Mesangial cell (primary cell): ENCODE data around the gene OR2B3. TPM values are rescaled to one million over a fixed set of nuclear protein-coding genes. Genes with fewer than 3 reads are reported as not detected.

Source experiments
- total RNA-seq: library from RNA; depleted of rRNA; stranded (reverse); fragments of >200 nt; gene quantifications from 2 replicates; pipeline ENCODE4 v1.2.3, GENCODE V29; 2015

Gene OR2B3, protein sequence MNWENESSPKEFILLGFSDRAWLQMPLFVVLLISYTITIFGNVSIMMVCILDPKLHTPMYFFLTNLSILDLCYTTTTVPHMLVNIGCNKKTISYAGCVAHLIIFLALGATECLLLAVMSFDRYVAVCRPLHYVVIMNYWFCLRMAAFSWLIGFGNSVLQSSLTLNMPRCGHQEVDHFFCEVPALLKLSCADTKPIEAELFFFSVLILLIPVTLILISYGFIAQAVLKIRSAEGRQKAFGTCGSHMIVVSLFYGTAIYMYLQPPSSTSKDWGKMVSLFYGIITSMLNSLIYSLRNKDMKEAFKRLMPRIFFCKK
- total RNA-seq, result not detected in 2 replicates

DNA sequence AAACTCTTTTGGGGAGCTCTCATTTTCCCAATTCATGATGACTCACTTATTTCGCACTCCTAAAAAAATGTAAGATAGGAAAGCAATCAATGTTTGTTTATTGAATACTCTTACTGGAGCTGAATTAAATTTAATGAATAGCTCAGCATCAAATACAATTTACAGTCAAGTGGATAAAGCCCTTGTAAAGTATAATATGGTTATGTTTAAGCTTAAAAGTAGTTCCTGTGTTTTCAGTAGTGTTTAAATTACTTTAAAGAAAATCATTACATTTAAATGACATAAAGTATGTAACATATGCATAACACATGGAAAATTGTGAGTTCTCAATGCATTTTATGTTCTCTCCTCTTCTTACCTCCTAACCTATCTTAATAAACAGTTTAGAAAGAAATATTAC, at the start of gene OR2B3:
OR2B3 (minus strand) TSS at position 101 of the 400 bp plus-strand sequence; CDS start at position 36, 65 bp downstream.

DNA sequence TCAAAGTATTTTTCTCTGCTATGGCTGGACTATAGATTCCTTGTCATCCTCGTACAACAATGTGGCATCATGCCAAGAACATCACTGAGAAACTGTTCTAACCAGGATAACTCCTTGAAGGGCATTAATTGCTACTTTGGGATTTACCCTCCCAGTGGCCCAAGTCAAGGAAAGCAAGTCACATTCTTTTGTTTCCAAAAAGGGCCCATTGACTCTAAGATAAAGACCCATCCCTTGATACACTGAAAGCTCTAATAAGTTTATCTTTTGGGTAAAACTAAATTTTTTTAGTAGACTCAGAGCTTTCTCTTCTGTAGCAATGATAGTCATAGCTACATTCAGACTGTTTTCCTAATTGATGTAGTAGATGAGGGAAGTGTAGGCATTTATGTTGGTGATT, 20.6 kb upstream of the OR2B3 start, which contains the start of gene OR2J3:
OR2J3 (plus strand) TSS at position 301 of the 400 bp plus-strand sequence. CDS start 3,833 bp downstream, outside the sequence.

DNA sequence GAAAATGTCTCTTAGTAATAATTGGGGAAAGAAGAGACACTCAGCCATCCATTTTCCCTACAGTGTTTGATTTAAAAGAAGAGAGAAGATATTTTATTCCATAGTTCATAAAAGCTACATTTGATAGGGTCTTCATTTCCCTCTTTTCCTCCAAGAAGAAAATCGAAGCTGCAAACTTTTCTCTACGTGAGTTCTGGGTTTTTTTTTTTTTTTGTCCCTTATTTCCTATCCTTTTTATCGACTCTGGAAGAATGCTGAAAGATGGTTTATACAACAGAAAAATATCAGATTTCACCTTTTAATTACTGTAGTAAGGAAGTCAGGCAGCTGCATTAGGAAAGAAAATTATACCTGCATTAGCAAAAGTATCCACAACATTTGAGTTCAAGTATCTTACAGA, 12.1 kb upstream of the OR2B3 start, which contains the start of gene OR2J1:
OR2J1 (plus strand) TSS at position 301 of the 400 bp plus-strand sequence. CDS start 1,453 bp downstream, outside the sequence.

DNA sequence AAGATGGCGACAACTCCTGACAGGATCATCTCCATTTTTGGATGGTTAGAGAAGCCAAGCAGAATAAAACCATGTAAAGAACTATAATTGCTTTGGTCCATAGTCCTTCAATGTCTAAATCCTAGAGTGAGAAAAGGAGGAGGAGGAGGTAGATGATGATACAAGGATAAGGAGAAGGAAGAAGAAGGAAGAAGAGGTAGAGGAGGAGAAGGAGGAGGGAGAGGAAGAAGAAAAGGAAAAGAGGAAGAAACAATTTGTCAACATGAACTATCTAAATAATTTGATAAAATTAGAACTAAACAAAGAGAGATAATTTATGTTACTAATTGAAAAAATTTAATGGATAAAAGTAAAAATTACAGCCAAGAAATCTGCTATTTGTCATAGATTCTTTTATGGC, 42.0 kb downstream of the OR2B3 start, which contains the start of gene OR2W1:
OR2W1 (minus strand) TSS at position 101 of the 400 bp plus-strand sequence; CDS start at position 101, 0 bp downstream.

Other genes starting within 250 kb of the OR2B3 start
- gene TRIM27, start 163.3 kb downstream of the OR2B3 start, total RNA-seq, result 51.2 and 55.0 TPM in 2 replicates
- gene ZNF311, start 82.0 kb downstream of the OR2B3 start, total RNA-seq, result 0.49 and 1.0 TPM in 2 replicates
- not detected in 2 replicates for gene OR2W1, start 42.1 kb downstream of the OR2B3 start, total RNA-seq
- gene OR2J1, start 12.2 kb upstream of the OR2B3 start, total RNA-seq, result not detected in 2 replicates
- gene OR2J3, start 20.7 kb upstream of the OR2B3 start, total RNA-seq, result not detected in 2 replicates
- gene OR2J2, start 83.6 kb upstream of the OR2B3 start, total RNA-seq, result not detected in 2 replicates
- not detected in 2 replicates for gene OR14J1, start 214.4 kb upstream of the OR2B3 start, total RNA-seq